H9 (cell line): ENCODE measurements around the gene FN1. TPM values are rescaled to one million over a fixed set of nuclear protein-coding genes. Genes with fewer than 3 reads are reported as not detected.

ENCODE experiments used
- DNase-seq: peaks from one replicate; pipeline ENCODE4 v3.0.0-alpha.2; 2017
- H2AFZ ChIP-seq: one replicate; pipeline ENCODE4 v1.6.1; 2013; ENCODE audit warnings: mild to moderate bottlenecking, low read length, control low read depth, moderate library complexity
- H2AK5ac ChIP-seq: 2 replicates; pipeline ENCODE4 v1.6.1; 2013; ENCODE audit warnings: low read length, control low read depth, mixed read lengths; ENCODE audit not compliant: insufficient read length
- H2BK120ac ChIP-seq: one replicate; pipeline ENCODE4 v1.6.1; 2013; ENCODE audit warnings: low read depth, mild to moderate bottlenecking, low read length, control low read depth, inconsistent platforms; ENCODE audit not compliant: poor library complexity, severe bottlenecking
- H2BK12ac ChIP-seq: 2 replicates; pipeline ENCODE4 v1.6.1; 2013; ENCODE audit warnings: low read length, control low read depth, mixed read lengths, low read depth; ENCODE audit not compliant: insufficient read length
- H2BK15ac ChIP-seq: 2 replicates; pipeline ENCODE4 v1.6.1; 2013; ENCODE audit warnings: low read depth, low read length, control low read depth
- H2BK20ac ChIP-seq: one replicate; pipeline ENCODE4 v1.6.1; 2013; ENCODE audit warnings: low read depth, mild to moderate bottlenecking, low read length, control low read depth, inconsistent platforms; ENCODE audit not compliant: poor library complexity, severe bottlenecking
- H2BK5ac ChIP-seq: 2 replicates; pipeline ENCODE4 v1.6.1; 2013; ENCODE audit warnings: low read length, control low read depth, mixed read lengths; ENCODE audit not compliant: insufficient read length
- H3K14ac ChIP-seq: 2 replicates; pipeline ENCODE4 v1.6.1; 2013; ENCODE audit warnings: low read length, control low read depth; ENCODE audit not compliant: insufficient read depth
- H3K18ac ChIP-seq: 2 replicates; pipeline ENCODE4 v1.6.1; 2013; ENCODE audit warnings: low read depth, mild to moderate bottlenecking, mixed read lengths, low read length, control low read depth; ENCODE audit not compliant: insufficient read length
- H3K23ac ChIP-seq: 2 replicates; pipeline ENCODE4 v1.6.1; 2013; ENCODE audit warnings: low read length, control low read depth, mixed read lengths, low read depth; ENCODE audit not compliant: insufficient read length
- H3K23me2 ChIP-seq: 2 replicates; pipeline ENCODE4 v1.6.1; 2013; ENCODE audit warnings: low read depth, mild to moderate bottlenecking, mixed read lengths, low read length, control low read depth; ENCODE audit not compliant: insufficient read length, poor library complexity, severe bottlenecking
- H3K27ac ChIP-seq: 2 replicates; pipeline ENCODE4 v1.5.1; 2013; ENCODE audit warnings: low read length, control low read depth, mixed read lengths, low read depth; ENCODE audit not compliant: insufficient read length
- H3K27me3 ChIP-seq: 2 replicates; pipeline ENCODE4 v1.6.1; 2013; ENCODE audit warnings: low read length, control low read depth, inconsistent platforms; ENCODE audit not compliant: insufficient read depth
- H3K4ac ChIP-seq: 2 replicates; pipeline ENCODE4 v1.6.1; 2013; ENCODE audit warnings: low read depth, mild to moderate bottlenecking, control low read depth, inconsistent platforms, low read length, moderate library complexity
- H3K4me1 ChIP-seq: 2 replicates; pipeline ENCODE4 v1.6.1; 2013; ENCODE audit warnings: low read length, control low read depth, inconsistent platforms; ENCODE audit not compliant: insufficient read depth
- H3K4me2 ChIP-seq: 2 replicates; pipeline ENCODE4 v1.6.1; 2013; ENCODE audit warnings: low read length, control low read depth, mixed read lengths; ENCODE audit not compliant: insufficient read length, insufficient read depth
- H3K56ac ChIP-seq: 2 replicates; pipeline ENCODE4 v1.6.1; 2013; ENCODE audit warnings: low read depth, mild to moderate bottlenecking, mixed read lengths, low read length, control low read depth; ENCODE audit not compliant: insufficient read length
- H3K79me1 ChIP-seq: 2 replicates; pipeline ENCODE4 v1.6.1; 2013; ENCODE audit warnings: low read depth, mild to moderate bottlenecking, moderate library complexity, low read length, control low read depth, inconsistent platforms; ENCODE audit not compliant: insufficient read depth, poor library complexity, severe bottlenecking
- H3K79me2 ChIP-seq: 2 replicates; pipeline ENCODE4 v1.6.1; 2013; ENCODE audit warnings: low read length, control low read depth, inconsistent platforms; ENCODE audit not compliant: insufficient read depth
- H3K9ac ChIP-seq: 2 replicates; pipeline ENCODE4 v1.6.1; 2013; ENCODE audit warnings: low read length, control low read depth, mixed read lengths; ENCODE audit not compliant: insufficient read length; ENCODE audit errors: extremely low read depth
- H3K9me3 ChIP-seq: one replicate; pipeline ENCODE4 v1.6.1; 2013; ENCODE audit warnings: low read depth, low read length, inconsistent platforms; ENCODE audit not compliant: control insufficient read depth
- H3T11ph ChIP-seq: one replicate; pipeline ENCODE4 v1.6.1; 2013; ENCODE audit warnings: mild to moderate bottlenecking, low read length, control low read depth, inconsistent platforms
- H4K20me1 ChIP-seq: one replicate; pipeline ENCODE4 v1.6.1; 2013; ENCODE audit not compliant: control insufficient read depth, insufficient read length, insufficient read depth
- H4K5ac ChIP-seq: 2 replicates; pipeline ENCODE4 v1.6.1; 2013; ENCODE audit warnings: low read depth, mild to moderate bottlenecking, mixed read lengths, low read length, control low read depth; ENCODE audit not compliant: insufficient read length
- H4K8ac ChIP-seq: replicated peaks from 2 replicates; pipeline ENCODE4 v1.6.1; 2013; ENCODE audit warnings: low read length, control low read depth, mixed read lengths, low read depth; ENCODE audit not compliant: insufficient read length
- H4K91ac ChIP-seq: 2 replicates; pipeline ENCODE4 v1.6.1; 2013; ENCODE audit warnings: low read depth, mild to moderate bottlenecking, moderate library complexity, mixed read lengths, low read length, control low read depth; ENCODE audit not compliant: insufficient read length
- H3K27ac Mint-ChIP-seq, 3 experiments: 2 replicates in 2 of 3; 3 replicates in 1 of 3; pipeline ENCODE4 v1.8.0; 2020 to 2021; ENCODE audit warnings: mixed read lengths in 3 of 3, mild to moderate bottlenecking in 1 of 3, moderate library complexity in 1 of 3
- H3K27me3 Mint-ChIP-seq: 2 replicates; pipeline ENCODE4 v1.8.0; 2021; ENCODE audit warnings: low read depth, mild to moderate bottlenecking, moderate library complexity, mixed read lengths
- H3K36me3 Mint-ChIP-seq, 3 experiments: 2 replicates in 2 of 3; 3 replicates in 1 of 3; pipeline ENCODE4 v1.8.0; 2020 to 2021; ENCODE audit warnings: low read depth in 3 of 3, mixed read lengths in 3 of 3; ENCODE audit not compliant: insufficient read depth in 1 of 3
- H3K4me1 Mint-ChIP-seq, 2 experiments: 2 replicates each; pipeline ENCODE4 v1.8.0; 2020; ENCODE audit warnings: mixed read lengths in 2 of 2
- H3K4me3 Mint-ChIP-seq, 2 experiments: 2 replicates in 1 of 2; 3 replicates in 1 of 2; pipeline ENCODE4 v1.8.0; 2020 to 2021; ENCODE audit warnings: mild to moderate bottlenecking in 2 of 2, mixed read lengths in 2 of 2, moderate library complexity in 1 of 2
- H3K9me3 Mint-ChIP-seq, 2 experiments: 2 replicates in 1 of 2; 3 replicates in 1 of 2; pipeline ENCODE4 v1.8.0; 2020; ENCODE audit warnings: mild to moderate bottlenecking in 2 of 2, mixed read lengths in 2 of 2, moderate library complexity in 1 of 2
- WGBS: extraction: QIAGEN DNeasy Blood & Tissue Kit; methylation state at CpG from one replicate; pipeline ENCODE4 v1.1.7; 2013; ENCODE audit warnings: missing lambda C conversion rate, low lambda C conversion rate, mixed read lengths; ENCODE audit not compliant: insufficient read length; ENCODE audit errors: extremely low coverage; 5-methylcytosine and 5-hydroxymethylcytosine counted together
- total RNA-seq: library from RNA; stranded (reverse); gene quantifications from 2 replicates; pipeline ENCODE4 v1.2.1, GENCODE V29; 2021
- TF ChIP-seq, protein P1 (sequence below): fragments of 200-600 bp; sonication (generic); conservative IDR thresholded peaks from 3 replicates; pipeline ENCODE4 v1.8.0; 2021; ENCODE audit warnings: antibody characterized with exemption, mild to moderate bottlenecking

Gene FN1
- total RNA-seq, 1 experiment from 2014 or later: 56.0 TPM

DNA sequence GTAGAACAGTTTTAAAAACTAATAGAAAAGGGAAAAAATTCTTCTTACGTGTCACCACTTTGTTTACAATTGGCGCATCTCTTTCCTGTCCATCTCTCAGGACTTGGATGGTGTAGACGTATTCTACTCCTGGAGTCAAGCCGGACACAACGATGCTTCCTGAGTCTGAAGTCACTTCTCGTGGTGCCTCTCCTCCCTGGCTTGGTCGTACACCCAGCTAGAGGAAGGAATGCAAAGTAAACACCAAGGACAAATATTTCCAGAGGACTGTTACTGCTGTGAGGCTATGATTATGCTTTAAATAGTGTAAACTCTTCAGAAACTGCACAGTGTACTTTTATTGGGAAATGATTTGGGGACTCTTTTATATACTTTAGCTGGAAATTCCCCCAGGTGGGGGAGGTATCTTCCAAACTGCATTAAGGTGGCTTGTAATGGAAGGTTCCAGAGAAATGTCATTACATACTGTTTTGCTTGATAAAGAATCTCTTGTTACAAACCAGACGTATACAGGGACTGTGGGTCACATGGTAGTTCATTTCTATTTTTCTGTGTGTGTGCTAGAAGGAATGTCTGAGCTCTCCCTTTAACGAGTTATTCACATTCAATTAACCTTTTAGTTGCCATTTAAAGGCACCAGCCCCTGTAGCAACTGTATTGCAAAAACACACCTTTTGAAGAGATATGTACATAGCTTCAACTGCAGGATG lies 38.1 kb downstream of the FN1 start:
- H3K4me2 ChIP-seq: no peak overlapping the region
- H2BK12ac ChIP-seq: no peak overlapping the region
- no peaks in the 10 kb centered on the region for H3K27me3 ChIP-seq
- H3K9ac ChIP-seq: no peak overlapping the region
- no peak overlapping the region for H3K14ac ChIP-seq
- H4K8ac ChIP-seq: no peak overlapping the region
- Mint-ChIP-seq H3K9me3 (no peaks in the 10 kb centered on the region), H3K36me3 (peaks cover 3 to 15% (median 7%) of the 10 kb centered on the region in 3 experiments; a peak in 6 of 7 replicates), H3K27me3 (no peaks in the 10 kb centered on the region), H3K4me3 (no peak overlapping the region), H3K27ac (peak overlapping the region in 1 of 3 experiments; percentile 78; a peak in 3 of 7 replicates), H3K4me1 (peaks cover 15 to 25% of the 10 kb centered on the region in 2 experiments)
- H2BK120ac ChIP-seq: no peak overlapping the region
- H3K23me2 ChIP-seq: no peaks in the 10 kb centered on the region
- TF ChIP-seq, protein P1, sequence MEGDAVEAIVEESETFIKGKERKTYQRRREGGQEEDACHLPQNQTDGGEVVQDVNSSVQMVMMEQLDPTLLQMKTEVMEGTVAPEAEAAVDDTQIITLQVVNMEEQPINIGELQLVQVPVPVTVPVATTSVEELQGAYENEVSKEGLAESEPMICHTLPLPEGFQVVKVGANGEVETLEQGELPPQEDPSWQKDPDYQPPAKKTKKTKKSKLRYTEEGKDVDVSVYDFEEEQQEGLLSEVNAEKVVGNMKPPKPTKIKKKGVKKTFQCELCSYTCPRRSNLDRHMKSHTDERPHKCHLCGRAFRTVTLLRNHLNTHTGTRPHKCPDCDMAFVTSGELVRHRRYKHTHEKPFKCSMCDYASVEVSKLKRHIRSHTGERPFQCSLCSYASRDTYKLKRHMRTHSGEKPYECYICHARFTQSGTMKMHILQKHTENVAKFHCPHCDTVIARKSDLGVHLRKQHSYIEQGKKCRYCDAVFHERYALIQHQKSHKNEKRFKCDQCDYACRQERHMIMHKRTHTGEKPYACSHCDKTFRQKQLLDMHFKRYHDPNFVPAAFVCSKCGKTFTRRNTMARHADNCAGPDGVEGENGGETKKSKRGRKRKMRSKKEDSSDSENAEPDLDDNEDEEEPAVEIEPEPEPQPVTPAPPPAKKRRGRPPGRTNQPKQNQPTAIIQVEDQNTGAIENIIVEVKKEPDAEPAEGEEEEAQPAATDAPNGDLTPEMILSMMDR: no peak
- H3K23ac ChIP-seq: no peak overlapping the region
- no peak overlapping the region for H2BK15ac ChIP-seq
- H4K20me1 ChIP-seq: no peaks in the 10 kb centered on the region
- WGBS: no CpG with 5 or more reads among the region's 9 CpGs
- no peaks in the 10 kb centered on the region for H3K79me1 ChIP-seq
- no peak overlapping the region for H3K56ac ChIP-seq
- no peak overlapping the region for H4K5ac ChIP-seq
- no peak overlapping the region for H4K91ac ChIP-seq
- H3K4me1 ChIP-seq: no peaks in the 10 kb centered on the region; the same call in 1 of the 2 replicates
- H3K18ac ChIP-seq: no peak overlapping the region
- no peak overlapping the region for H3T11ph ChIP-seq
- no peaks in the 10 kb centered on the region for H3K79me2 ChIP-seq
- no peak overlapping the region for H3K27ac ChIP-seq
- H3K9me3 ChIP-seq: no peaks in the 10 kb centered on the region
- H2BK5ac ChIP-seq: no peak overlapping the region
- no peak overlapping the region for H2AFZ ChIP-seq
- H2AK5ac ChIP-seq: no peak overlapping the region
- DNase-seq: no peak
- H3K4ac ChIP-seq: no peak overlapping the region
- no peak overlapping the region for H2BK20ac ChIP-seq
